Right forelimb (tissue), 1 donor: Measurements from ENCODE around the gene CEP152.
"Not testable (repeated sequence)": the region's sequence is repeated elsewhere in the genome, so short reads cannot be mapped to it uniquely, and the experiment has no call there.

Experiments used
- DNase-seq: peaks from one replicate; pipeline ENCODE4 v3.0.0-alpha.2; 2018

Gene CEP152

GRCh38 chr15:48806151-48806550 lies 4.7 kb downstream of the CEP152 start:
- DNase-seq: no peak

- no peak for DNase-seq
Measured at GRCh38 chr15:48805591-48805990, 5.3 kb downstream of the CEP152 start.

GRCh38 chr15:48803877-48804276 lies 7.0 kb downstream of the CEP152 start:
- no peak for DNase-seq

GRCh38 chr15:48802867-48803266 lies 8.0 kb downstream of the CEP152 start:
- no peak for DNase-seq

GRCh38 chr15:48802257-48802656 lies 8.6 kb downstream of the CEP152 start:
- DNase-seq: no peak

- DNase-seq: no peak
Measured at GRCh38 chr15:48800811-48801455, 9.9 kb downstream of the CEP152 start.

GRCh38 chr15:48800245-48800644 lies 10.6 kb downstream of the CEP152 start:
- DNase-seq: no peak

- DNase-seq: no peak
Measured at GRCh38 chr15:48798319-48798718, 12.6 kb downstream of the CEP152 start.

GRCh38 chr15:48796930-48797329 lies 13.9 kb downstream of the CEP152 start:
- DNase-seq: no peak

GRCh38 chr15:48796521-48796920 lies 14.3 kb downstream of the CEP152 start:
- DNase-seq: no peak

- DNase-seq: no peak
Measured at GRCh38 chr15:48795901-48796300, 15.0 kb downstream of the CEP152 start.

GRCh38 chr15:48794697-48795134 lies 16.2 kb downstream of the CEP152 start:
- DNase-seq: no peak

- DNase-seq: no peak
Measured at GRCh38 chr15:48792408-48792807, 18.5 kb downstream of the CEP152 start.

- DNase-seq: not testable (repeated sequence)
Measured at GRCh38 chr15:48790466-48791115, 20.3 kb downstream of the CEP152 start.

GRCh38 chr15:48785712-48786111 lies 25.2 kb downstream of the CEP152 start:
- DNase-seq: no peak

GRCh38 chr15:48785195-48785594 lies 25.7 kb downstream of the CEP152 start:
- DNase-seq: no peak

- DNase-seq: no peak
Measured at GRCh38 chr15:48784756-48785155, 26.1 kb downstream of the CEP152 start.

- DNase-seq: no peak
Measured at GRCh38 chr15:48782911-48783310, 28.0 kb downstream of the CEP152 start.

GRCh38 chr15:48781481-48782081 lies 29.3 kb downstream of the CEP152 start:
- DNase-seq: no peak

GRCh38 chr15:48781017-48781416 lies 29.9 kb downstream of the CEP152 start:
- DNase-seq: no peak

GRCh38 chr15:48778331-48778730 lies 32.5 kb downstream of the CEP152 start:
- no peak for DNase-seq

- no peak for DNase-seq
Measured at GRCh38 chr15:48777645-48778330, 33.1 kb downstream of the CEP152 start.

GRCh38 chr15:48775546-48775945 lies 35.3 kb downstream of the CEP152 start:
- no peak for DNase-seq

- no peak for DNase-seq
Measured at GRCh38 chr15:48774484-48774883, 36.4 kb downstream of the CEP152 start.
